K562 (cell line): ENCODE measurements around the gene ENO3. TPM values are rescaled to one million over a fixed set of nuclear protein-coding genes. Genes with fewer than 3 reads are reported as not detected.
A peak's percentile ranks its signal among the peaks of the same experiment; 100 is the strongest.

Experiments used
- ATAC-seq: fragments of 200-7000 bp; cut with Tn5 transposase; 3 replicates; pipeline ENCODE4 v1.9.1; 2020; ENCODE audit warnings: moderate library complexity
- BruUV-seq: library from RNA; stranded (reverse); fragments of 400-500 nt; replicated peaks from 2 replicates; lab custom pipeline; 2021; lab: Mats Ljungman, UMichigan
- CTCF ChIA-PET: fragments of 300-600 bp; formaldehyde crosslinking; extraction: SDS; loops from one replicate; lab custom pipeline; 2021; ENCODE audit warnings: low intra/inter-chr PET ratio; lab: Yijun Ruan, JAX
- POLR2A ChIA-PET: fragments of 300-600, 350-650 bp; sonication (Branson Sonifier 250); formaldehyde crosslinking; extraction: SDS; loops from one replicate; lab custom pipeline; 2021; ENCODE audit warnings: antibody characterized with exemption, inconsistent platforms; lab: Yijun Ruan, JAX
- DNase-seq, 4 experiments: peaks; one replicate each; pipeline versions ENCODE4 v3.0.0 to v3.0.0-alpha.2; 2011 to 2018; ENCODE audit warnings: low spot score in 3 of 4, mixed read lengths in 3 of 4; ENCODE audit errors: extremely low read depth in 1 of 4
- FAIRE-seq: peaks from 2 replicates; lab custom pipeline; 2011; peaks lifted over from hg19 to GRCh38; lab: Jason Lieb, UNC
- H2AFZ ChIP-seq: 2 replicates; pipeline ENCODE4 v1.6.0; 2011; ENCODE audit warnings: low read depth, low read length, control low read depth, inconsistent platforms
- H3K27ac ChIP-seq: fragments of 200-600 bp; 3 replicates; pipeline ENCODE4 v1.8.0; 2011; ENCODE audit warnings: low read depth, mild to moderate bottlenecking, control low read depth, inconsistent platforms, low read length, moderate library complexity, mixed read lengths; ENCODE audit errors: extremely low read depth
- H3K27me3 ChIP-seq, 2 experiments: fragments of 300-600 bp in 1 of 2; 2 replicates in 1 of 2; 3 replicates in 1 of 2; pipeline versions ENCODE4 v1.6.0 to v1.8.0; 2011; ENCODE audit warnings: inconsistent platforms in 2 of 2, low read length in 2 of 2, mild to moderate bottlenecking in 1 of 2, mixed read lengths in 1 of 2, moderate library complexity in 1 of 2; ENCODE audit not compliant: control insufficient read depth in 2 of 2, insufficient read depth in 2 of 2
- H3K36me3 ChIP-seq: fragments of 300-600 bp; 3 replicates; pipeline ENCODE4 v1.8.0; 2011; ENCODE audit warnings: mild to moderate bottlenecking, low read length, inconsistent platforms; ENCODE audit not compliant: control insufficient read depth, insufficient read depth
- H3K4me1 ChIP-seq, 2 experiments: fragments of 200-600 bp in 1 of 2; replicated peaks in 1 of 2; 2 replicates in 1 of 2; 3 replicates in 1 of 2; pipeline versions ENCODE4 v1.5.1 to v1.8.0; 2011; ENCODE audit warnings: inconsistent platforms in 2 of 2, low read length in 2 of 2, mild to moderate bottlenecking in 1 of 2, mixed read lengths in 1 of 2, moderate library complexity in 1 of 2; ENCODE audit not compliant: control insufficient read depth in 2 of 2, insufficient read depth in 2 of 2
- H3K4me2 ChIP-seq: 2 replicates; pipeline ENCODE4 v1.6.1; 2011; ENCODE audit warnings: low read length, control low read depth, inconsistent platforms, mixed read lengths; ENCODE audit not compliant: insufficient read depth
- H3K4me3 ChIP-seq: fragments of 200-600 bp; sonication (generic), shearing (Covaris generic); 2 replicates; pipeline ENCODE4 v1.5.1; 2016; ENCODE audit warnings: control low read depth, inconsistent platforms
- H3K79me2 ChIP-seq: fragments of 200-600 bp; 3 replicates; pipeline ENCODE4 v1.8.0; 2011; ENCODE audit warnings: low read length, inconsistent platforms; ENCODE audit not compliant: control insufficient read depth, insufficient read depth
- H3K9ac ChIP-seq, 2 experiments: 2 replicates each; pipeline versions ENCODE4 v1.6.0 to v1.6.1; 2011; ENCODE audit warnings: low read depth in 2 of 2, low read length in 2 of 2, control low read depth in 1 of 2, inconsistent platforms in 1 of 2, mild to moderate bottlenecking in 1 of 2, mixed read lengths in 1 of 2; ENCODE audit not compliant: insufficient read depth in 1 of 2
- H3K9me1 ChIP-seq: one replicate; pipeline ENCODE4 v1.6.0; 2011; ENCODE audit warnings: inconsistent platforms, mild to moderate bottlenecking, low read length, moderate library complexity; ENCODE audit not compliant: control insufficient read depth, insufficient read depth
- H3K9me3 ChIP-seq: replicated peaks from 2 replicates; pipeline ENCODE4 v1.5.1; 2011; ENCODE audit warnings: low read depth, low read length, inconsistent platforms; ENCODE audit not compliant: control insufficient read depth, insufficient read depth
- H4K20me1 ChIP-seq: replicated peaks from 2 replicates; pipeline ENCODE4 v1.6.1; 2011; ENCODE audit warnings: low read length, inconsistent platforms, mixed read lengths; ENCODE audit not compliant: control insufficient read depth, insufficient read depth
- ASH1L ChIP-seq: fragments of 450-650 bp; IDR thresholded peaks from 2 replicates; pipeline ENCODE4 v1.6.1; 2018; ENCODE audit warnings: borderline replicate concordance, mild to moderate bottlenecking, low read depth; ENCODE audit not compliant: partially characterized antibody
- HCFC1 ChIP-seq: IDR thresholded peaks from 2 replicates; pipeline ENCODE4 v1.6.1; 2012; ENCODE audit warnings: low read depth, low read length, improper control_type of control experiment
- HDAC1 ChIP-seq, 2 experiments: fragments of 450-650 bp; IDR thresholded peaks; 2 replicates each; pipeline ENCODE4 v1.6.1; 2016 to 2017; ENCODE audit warnings: inconsistent platforms in 1 of 2, mild to moderate bottlenecking in 1 of 2, moderate library complexity in 1 of 2
- HIVEP1 ChIP-seq: fragments of 250-450 bp; sonication (Bioruptor Pico); IDR thresholded peaks from 2 replicates; pipeline ENCODE4 v1.4.0; 2020; ENCODE audit warnings: mild to moderate bottlenecking
- PCBP2 ChIP-seq: fragments of 200-400 bp; formaldehyde crosslinking; IDR thresholded peaks from 2 replicates; pipeline ENCODE4 v1.6.1; 2018; ENCODE audit warnings: low read length, low read depth, mild to moderate bottlenecking, moderate library complexity; ENCODE audit not compliant: poor library complexity, severe bottlenecking
- SAFB2 ChIP-seq: fragments of 200-400 bp; formaldehyde crosslinking; IDR thresholded peaks from 2 replicates; pipeline ENCODE4 v1.6.1; 2018; ENCODE audit warnings: borderline replicate concordance, low read length, low read depth, moderate library complexity; ENCODE audit not compliant: severe bottlenecking
- SMARCC2 ChIP-seq: fragments of 450-650 bp; IDR thresholded peaks from 2 replicates; pipeline ENCODE4 v1.6.1; 2017; ENCODE audit warnings: antibody characterized with exemption, moderate library complexity, mild to moderate bottlenecking, low read depth
- WGBS: fragments of 100-300 bp; shearing (Covaris generic); methylation state at CpG from one replicate; pipeline ENCODE4 v1.1.6; 2016; ENCODE audit warnings: low coverage, mixed read lengths; ENCODE audit not compliant: insufficient coverage; ENCODE audit errors: missing lambda C conversion rate; 5-methylcytosine and 5-hydroxymethylcytosine counted together
- in situ Hi-C: fragments of 300-500 bp; cut with MboI; formaldehyde crosslinking; loops from 4 replicates; pipeline ENCODE4 v1.15.0; 2018; ENCODE audit warnings: inconsistent platforms, mixed read lengths
- intact Hi-C: fragments of 100-400 bp; cut with micrococcal nuclease; formaldehyde crosslinking; loops from 2 replicates; pipeline ENCODE4 v1.14.2; 2022
- polyA plus RNA-seq, 8 experiments: library from polyadenylated mRNA; depleted of rRNA in 4 of 8; stranded (reverse) in 5 of 8; unstranded in 3 of 8; fragments of >200 nt; fragmentation: Nextera tagmentation in 2 of 8; fragmentation: Illumina TruSeq in 1 of 8; extraction: Ambion mirVana in 2 of 8; extraction: Trizol in 1 of 8; gene quantifications; 2 replicates each; pipeline versions ENCODE4 v1.2.1 to v1.2.3, GENCODE V29; 2011 to 2014; ENCODE audit warnings: inconsistent platforms in 1 of 8, missing spikeins in 1 of 8
- total RNA-seq, 7 experiments: library from RNA; depleted of rRNA in 6 of 7; stranded (reverse); fragments of >200 nt in 6 of 7; fragmentation: Illumina TruSeq in 2 of 7; extraction: Trizol in 2 of 7; gene quantifications; 2 replicates each; pipeline versions ENCODE4 v1.2.1 to v1.2.3, GENCODE V29; 2011 to 2021; ENCODE audit warnings: low replicate concordance in 1 of 7
- TF ChIP-seq, protein P1 (sequence below), 2 experiments: fragments of 450-650 bp; conservative IDR thresholded peaks; 2 replicates each; pipeline ENCODE4 v1.6.1; 2017; ENCODE audit warnings: mild to moderate bottlenecking in 2 of 2, moderate library complexity in 2 of 2

Gene ENO3
- total and polyA plus RNA-seq, 9 of the 15 experiments (the other 6 are each of a cell fraction or from before 2014, with no cell fraction given) = 5.7 to 17.2 (median 9.9) TPM

GRCh38 chr17:4949321-4950074, 1.4 kb upstream of the ENO3 start:
- peak overlapping the region; percentile 55; the same call in 1 of the 2 replicates for H2AFZ ChIP-seq
- no peak for FAIRE-seq
- TF ChIP-seq, protein P1, sequence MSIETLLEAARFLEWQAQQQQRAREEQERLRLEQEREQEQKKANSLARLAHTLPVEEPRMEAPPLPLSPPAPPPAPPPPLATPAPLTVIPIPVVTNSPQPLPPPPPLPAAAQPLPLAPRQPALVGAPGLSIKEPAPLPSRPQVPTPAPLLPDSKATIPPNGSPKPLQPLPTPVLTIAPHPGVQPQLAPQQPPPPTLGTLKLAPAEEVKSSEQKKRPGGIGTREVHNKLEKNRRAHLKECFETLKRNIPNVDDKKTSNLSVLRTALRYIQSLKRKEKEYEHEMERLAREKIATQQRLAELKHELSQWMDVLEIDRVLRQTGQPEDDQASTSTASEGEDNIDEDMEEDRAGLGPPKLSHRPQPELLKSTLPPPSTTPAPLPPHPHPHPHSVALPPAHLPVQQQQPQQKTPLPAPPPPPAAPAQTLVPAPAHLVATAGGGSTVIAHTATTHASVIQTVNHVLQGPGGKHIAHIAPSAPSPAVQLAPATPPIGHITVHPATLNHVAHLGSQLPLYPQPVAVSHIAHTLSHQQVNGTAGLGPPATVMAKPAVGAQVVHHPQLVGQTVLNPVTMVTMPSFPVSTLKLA (conservative IDR thresholded peaks at IDR 0.05) = peak; percentile 72 to 85; a peak in 3 of 4 replicates
- TF ChIP-seq HDAC1 (IDR thresholded peaks at IDR 0.05) (peak in 1 of 2 experiments; percentile 40; a peak in 1 of 4 replicates), HCFC1 (0 out of 2 replicates have a peak, but pooled peaks have one; percentile 3), HIVEP1 (no peak), SAFB2 (no peak), SMARCC2 (no peak), ASH1L (no peak), PCBP2 (no peak)

More at GRCh38 chr17:4949321-4950074, 1.4 kb upstream of the ENO3 start:
- H3K4me3 ChIP-seq = peak overlapping the region; percentile 97
- 0% methylated on average over 7 of the region's 75 CpGs for WGBS
- no peaks in the 10 kb centered on the region for H3K9me1 ChIP-seq
- ChIA-PET POLR2A (interaction anchor here (0.6 to 4.7 kb wide), 6 partner anchors 9 to 699 kb away, joined by 3 to 38 read pairs (median 3); partner anchors contain the start of genes CAMTA2, RNF167, SLC25A11 and SPAG7), CTCF (no interaction called here)
- intact Hi-C loops (no loop called here), in situ Hi-C loops (no loop called here)
- peak overlapping the region; percentile 98 for H3K27ac ChIP-seq
- H3K9me3 ChIP-seq = no peaks in the 10 kb centered on the region
- peaks cover 22% of the 10 kb centered on the region for H4K20me1 ChIP-seq
- H3K79me2 ChIP-seq = peaks cover 58% of the 10 kb centered on the region
- peak overlapping the region; percentile 93 for H3K4me2 ChIP-seq
- peaks cover 34% of the 10 kb centered on the region for H3K36me3 ChIP-seq
- BruUV-seq = no TSS peak
- no peaks in the 10 kb centered on the region for H3K27me3 ChIP-seq
- ATAC-seq (peak; percentile 28), DNase-seq (peak; percentile 28 to 84 (median 84))
- H3K9ac ChIP-seq = peak overlapping the region; percentile 89 to 90
- H3K4me1 ChIP-seq = peaks cover 32 to 55% of the 10 kb centered on the region in 2 experiments
